ENCODE measurements around the gene RALGAPA1.

- TF ChIP-seq CTCF (optimal IDR thresholded peaks at IDR 0.05 in 1 of 3, IDR thresholded peaks at IDR 0.05 in 1 of 3, conservative IDR thresholded peaks at IDR 0.05 in 1 of 3; ENCODE audit: extremely low read depth in 1 of 3, insufficient read depth in 2 of 3, low read length in 3 of 3) (no peak), EZH2 (IDR thresholded peaks at IDR 0.05; ENCODE audit: low read length) (no peak)
Measured at GRCh38 chr14:35699791-35700444, 109.2 kb downstream of the RALGAPA1 start.
